HepG2 (cell line): ENCODE data around the gene BAIAP2L1. TPM values are rescaled to one million over a fixed set of nuclear protein-coding genes. Genes with fewer than 3 reads are reported as not detected.

Experiments used
- DR1 ChIP-seq: sonication (generic); formaldehyde crosslinking; IDR thresholded peaks from 2 replicates; pipeline ENCODE4 v1.8.0; 2021; ENCODE audit warnings: mild to moderate bottlenecking, missing genetic modification reagents, inconsistent platforms
- FOXP1 ChIP-seq, 2 experiments: fragments of 450-650 bp in 1 of 2; IDR thresholded peaks; 2 replicates each; pipeline ENCODE4 v1.6.1; 2017 to 2018; ENCODE audit warnings: antibody characterized with exemption in 1 of 2
- KAT7 ChIP-seq: IDR thresholded peaks from 2 replicates; pipeline ENCODE4 v1.6.1; 2018; ENCODE audit warnings: borderline replicate concordance, missing compliant biosample characterization
- MBD4 ChIP-seq: IDR thresholded peaks from 2 replicates; pipeline ENCODE4 v1.6.1; 2012; ENCODE audit warnings: low read length, inconsistent platforms, borderline replicate concordance
- MIER3 ChIP-seq: IDR thresholded peaks from 2 replicates; pipeline ENCODE4 v1.6.1; 2016; ENCODE audit warnings: missing compliant biosample characterization, borderline replicate concordance
- PPARG ChIP-seq: conservative IDR thresholded peaks from 2 replicates; pipeline ENCODE4 v1.6.1; 2016; ENCODE audit warnings: missing biosample characterization, missing genetic modification reagents
- PTBP1 ChIP-seq: fragments of 200-400 bp; formaldehyde crosslinking; IDR thresholded peaks from 2 replicates; pipeline ENCODE4 v1.6.1; 2018; ENCODE audit warnings: low read length, low read depth; ENCODE audit not compliant: poor library complexity, severe bottlenecking
- SAFB2 ChIP-seq: sonication (generic); formaldehyde crosslinking; IDR thresholded peaks from 2 replicates; pipeline ENCODE4 v1.5.1; 2020; ENCODE audit warnings: missing genetic modification reagents, low read depth, mild to moderate bottlenecking, borderline replicate concordance
- TMF1 ChIP-seq: sonication (generic); formaldehyde crosslinking; IDR thresholded peaks from 2 replicates; pipeline ENCODE4 v1.8.1; 2022; ENCODE audit warnings: low read depth, missing genetic modification reagents
- YEATS4 ChIP-seq: sonication (generic); formaldehyde crosslinking; IDR thresholded peaks from 2 replicates; pipeline ENCODE4 v1.4.0; 2020; ENCODE audit warnings: missing genetic modification reagents, borderline replicate concordance
- ZBTB7B ChIP-seq: sonication (generic); formaldehyde crosslinking; IDR thresholded peaks from 2 replicates; pipeline ENCODE4 v1.4.0; 2020; ENCODE audit warnings: missing genetic modification reagents
- ZNF230 ChIP-seq: sonication (generic); formaldehyde crosslinking; IDR thresholded peaks from 2 replicates; pipeline ENCODE4 v1.4.0; 2020; ENCODE audit warnings: mild to moderate bottlenecking, missing genetic modification reagents
- ZNF510 ChIP-seq: sonication (generic); formaldehyde crosslinking; IDR thresholded peaks from 2 replicates; pipeline ENCODE4 v1.4.0; 2020; ENCODE audit warnings: low read depth, mild to moderate bottlenecking, missing genetic modification reagents
- ZNF616 ChIP-seq: sonication (generic); formaldehyde crosslinking; IDR thresholded peaks from 2 replicates; pipeline ENCODE4 v1.5.0; 2020; ENCODE audit warnings: low read depth, mild to moderate bottlenecking, missing genetic modification reagents
- ZNF761 ChIP-seq: sonication (generic); formaldehyde crosslinking; conservative IDR thresholded peaks from 2 replicates; pipeline ENCODE4 v1.4.0; 2020; ENCODE audit warnings: mild to moderate bottlenecking, missing genetic modification reagents
- ZZZ3 ChIP-seq: sonication (generic); formaldehyde crosslinking; IDR thresholded peaks from 2 replicates; pipeline ENCODE4 v1.4.0; 2020; ENCODE audit warnings: missing genetic modification reagents, mild to moderate bottlenecking, borderline replicate concordance
- polyA plus RNA-seq, 8 experiments: library from polyadenylated mRNA; depleted of rRNA in 3 of 8; stranded (reverse) in 7 of 8; unstranded in 1 of 8; fragments of >200 nt; fragmentation: Illumina TruSeq in 4 of 8; extraction: Trizol in 4 of 8; gene quantifications; 2 replicates each; pipeline versions ENCODE4 v1.2.1 to v1.2.3, GENCODE V29; 2011 to 2016; ENCODE audit warnings: low read depth in 4 of 8, missing spikeins in 1 of 8, mixed read lengths in 1 of 8; ENCODE audit not compliant: insufficient read depth in 1 of 8
- total RNA-seq, 5 experiments: library from RNA; depleted of rRNA; stranded (reverse); fragments of >200 nt; fragmentation: Illumina TruSeq; extraction: Trizol; gene quantifications; 2 replicates each; pipeline ENCODE4 v1.2.3, GENCODE V29; 2016; ENCODE audit warnings: low read depth in 1 of 5
- TF ChIP-seq, protein P1 (sequence below): sonication (generic); IDR thresholded peaks from 2 replicates; pipeline ENCODE4 v1.6.1; 2016; ENCODE audit warnings: low read depth, borderline replicate concordance
- TF ChIP-seq, protein P2 (sequence below): sonication (generic); formaldehyde crosslinking; IDR thresholded peaks from 2 replicates; pipeline ENCODE4 v1.5.1; 2020; ENCODE audit warnings: missing genetic modification reagents, mild to moderate bottlenecking, borderline replicate concordance
- TF ChIP-seq, protein P3 (sequence below): sonication (generic); formaldehyde crosslinking; IDR thresholded peaks from 2 replicates; pipeline ENCODE4 v1.4.0; 2020; ENCODE audit warnings: missing genetic modification reagents, borderline replicate concordance
- TF ChIP-seq, protein P4 (sequence below): sonication (generic); formaldehyde crosslinking; IDR thresholded peaks from 2 replicates; pipeline ENCODE4 v1.5.0; 2020; ENCODE audit warnings: missing genetic modification reagents, mild to moderate bottlenecking, borderline replicate concordance
- TF ChIP-seq, protein P5 (sequence below): sonication (generic); formaldehyde crosslinking; IDR thresholded peaks from 2 replicates; pipeline ENCODE4 v1.4.0; 2020; ENCODE audit warnings: mild to moderate bottlenecking, missing genetic modification reagents

The BAIAP2L1 gene
- total and polyA plus RNA-seq, 2 of the 13 experiments (the other 11 are each of a cell fraction or from before 2014, with no cell fraction given): 13.0 to 21.5 TPM

DNA sequence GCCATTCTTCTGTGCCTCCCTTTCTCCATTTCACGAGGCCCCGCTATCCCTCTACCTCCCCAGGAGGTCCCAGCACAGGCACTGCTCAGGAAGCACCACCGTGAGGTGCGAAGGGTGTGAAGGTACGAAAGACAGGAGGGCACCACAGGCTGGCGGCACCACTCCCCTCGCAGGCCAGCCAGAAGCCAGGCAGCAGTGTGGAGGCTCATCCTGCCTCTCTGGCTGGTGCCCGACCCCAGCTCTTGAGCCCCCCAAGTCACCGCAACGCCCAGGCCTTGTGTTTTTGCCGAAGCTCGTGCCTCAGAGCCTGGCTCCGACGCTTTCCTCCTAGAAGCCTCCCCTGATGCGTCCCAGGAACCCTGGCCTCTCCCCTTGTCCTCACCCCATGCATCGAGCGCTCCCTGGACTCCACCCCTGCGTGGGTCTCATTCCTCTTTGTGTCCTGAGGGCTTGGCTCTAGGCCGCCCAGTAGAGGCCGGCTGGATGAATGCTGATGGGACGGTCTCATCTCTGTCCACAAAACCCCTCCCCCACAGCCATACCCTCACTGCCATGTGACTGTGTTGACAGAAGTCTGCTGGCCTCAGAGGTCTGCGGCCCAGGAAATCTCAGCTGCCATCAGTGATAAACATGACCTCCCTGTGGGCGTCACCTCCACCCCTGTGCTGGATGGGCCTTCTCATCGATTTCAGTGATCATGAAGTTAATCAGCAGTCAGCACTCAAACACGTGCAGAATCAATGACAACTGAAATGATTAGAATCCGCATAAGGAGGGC, 100.1 kb downstream of the BAIAP2L1 start (continued):
- TF ChIP-seq FOXP1 (IDR thresholded peaks at IDR 0.05) (peak; percentile 47; the same call in 1 of the 2 replicates), FOXP1 (CRISPR knock-in tag; IDR thresholded peaks at IDR 0.05) (peak; percentile 93), SAFB2 (CRISPR knock-in tag) (no peak), TMF1 (CRISPR knock-in tag) (no peak), ZBTB7B (CRISPR knock-in tag) (no peak), MIER3 (peak; percentile 84; the same call in 1 of the 2 replicates), ZNF230 (no peak), KAT7 (CRISPR knock-in tag) (no peak), PTBP1 (no peak), ZNF616 (CRISPR knock-in tag) (no peak), YEATS4 (CRISPR knock-in tag) (peak; percentile 44; the same call in 1 of the 2 replicates), ZZZ3 (CRISPR knock-in tag) (no peak), PPARG (CRISPR knock-in tag) (0 out of 2 replicates have a peak, but pooled peaks have one; percentile 46), MBD4 (no peak), DR1 (no peak), ZNF510 (CRISPR knock-in tag) (no peak), ZNF761 (CRISPR knock-in tag) (no peak)
- TF ChIP-seq, protein P1, sequence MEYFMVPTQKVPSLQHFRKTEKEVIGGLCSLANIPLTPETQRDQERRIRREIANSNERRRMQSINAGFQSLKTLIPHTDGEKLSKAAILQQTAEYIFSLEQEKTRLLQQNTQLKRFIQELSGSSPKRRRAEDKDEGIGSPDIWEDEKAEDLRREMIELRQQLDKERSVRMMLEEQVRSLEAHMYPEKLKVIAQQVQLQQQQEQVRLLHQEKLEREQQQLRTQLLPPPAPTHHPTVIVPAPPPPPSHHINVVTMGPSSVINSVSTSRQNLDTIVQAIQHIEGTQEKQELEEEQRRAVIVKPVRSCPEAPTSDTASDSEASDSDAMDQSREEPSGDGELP: peak; percentile 89
- TF ChIP-seq, protein P2, sequence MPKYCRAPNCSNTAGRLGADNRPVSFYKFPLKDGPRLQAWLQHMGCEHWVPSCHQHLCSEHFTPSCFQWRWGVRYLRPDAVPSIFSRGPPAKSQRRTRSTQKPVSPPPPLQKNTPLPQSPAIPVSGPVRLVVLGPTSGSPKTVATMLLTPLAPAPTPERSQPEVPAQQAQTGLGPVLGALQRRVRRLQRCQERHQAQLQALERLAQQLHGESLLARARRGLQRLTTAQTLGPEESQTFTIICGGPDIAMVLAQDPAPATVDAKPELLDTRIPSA (CRISPR knock-in tag): no peak
- TF ChIP-seq, protein P3, sequence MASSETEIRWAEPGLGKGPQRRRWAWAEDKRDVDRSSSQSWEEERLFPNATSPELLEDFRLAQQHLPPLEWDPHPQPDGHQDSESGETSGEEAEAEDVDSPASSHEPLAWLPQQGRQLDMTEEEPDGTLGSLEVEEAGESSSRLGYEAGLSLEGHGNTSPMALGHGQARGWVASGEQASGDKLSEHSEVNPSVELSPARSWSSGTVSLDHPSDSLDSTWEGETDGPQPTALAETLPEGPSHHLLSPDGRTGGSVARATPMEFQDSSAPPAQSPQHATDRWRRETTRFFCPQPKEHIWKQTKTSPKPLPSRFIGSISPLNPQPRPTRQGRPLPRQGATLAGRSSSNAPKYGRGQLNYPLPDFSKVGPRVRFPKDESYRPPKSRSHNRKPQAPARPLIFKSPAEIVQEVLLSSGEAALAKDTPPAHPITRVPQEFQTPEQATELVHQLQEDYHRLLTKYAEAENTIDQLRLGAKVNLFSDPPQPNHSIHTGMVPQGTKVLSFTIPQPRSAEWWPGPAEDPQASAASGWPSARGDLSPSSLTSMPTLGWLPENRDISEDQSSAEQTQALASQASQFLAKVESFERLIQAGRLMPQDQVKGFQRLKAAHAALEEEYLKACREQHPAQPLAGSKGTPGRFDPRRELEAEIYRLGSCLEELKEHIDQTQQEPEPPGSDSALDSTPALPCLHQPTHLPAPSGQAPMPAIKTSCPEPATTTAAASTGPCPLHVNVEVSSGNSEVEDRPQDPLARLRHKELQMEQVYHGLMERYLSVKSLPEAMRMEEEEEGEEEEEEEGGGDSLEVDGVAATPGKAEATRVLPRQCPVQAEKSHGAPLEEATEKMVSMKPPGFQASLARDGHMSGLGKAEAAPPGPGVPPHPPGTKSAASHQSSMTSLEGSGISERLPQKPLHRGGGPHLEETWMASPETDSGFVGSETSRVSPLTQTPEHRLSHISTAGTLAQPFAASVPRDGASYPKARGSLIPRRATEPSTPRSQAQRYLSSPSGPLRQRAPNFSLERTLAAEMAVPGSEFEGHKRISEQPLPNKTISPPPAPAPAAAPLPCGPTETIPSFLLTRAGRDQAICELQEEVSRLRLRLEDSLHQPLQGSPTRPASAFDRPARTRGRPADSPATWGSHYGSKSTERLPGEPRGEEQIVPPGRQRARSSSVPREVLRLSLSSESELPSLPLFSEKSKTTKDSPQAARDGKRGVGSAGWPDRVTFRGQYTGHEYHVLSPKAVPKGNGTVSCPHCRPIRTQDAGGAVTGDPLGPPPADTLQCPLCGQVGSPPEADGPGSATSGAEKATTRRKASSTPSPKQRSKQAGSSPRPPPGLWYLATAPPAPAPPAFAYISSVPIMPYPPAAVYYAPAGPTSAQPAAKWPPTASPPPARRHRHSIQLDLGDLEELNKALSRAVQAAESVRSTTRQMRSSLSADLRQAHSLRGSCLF (CRISPR knock-in tag): no peak
- TF ChIP-seq, protein P4, sequence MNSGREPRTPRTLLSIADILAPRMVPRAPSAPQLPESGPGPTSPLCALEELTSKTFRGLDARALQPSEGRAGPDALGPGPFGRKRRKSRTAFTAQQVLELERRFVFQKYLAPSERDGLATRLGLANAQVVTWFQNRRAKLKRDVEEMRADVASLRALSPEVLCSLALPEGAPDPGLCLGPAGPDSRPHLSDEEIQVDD (CRISPR knock-in tag): no peak
- TF ChIP-seq, protein P5, sequence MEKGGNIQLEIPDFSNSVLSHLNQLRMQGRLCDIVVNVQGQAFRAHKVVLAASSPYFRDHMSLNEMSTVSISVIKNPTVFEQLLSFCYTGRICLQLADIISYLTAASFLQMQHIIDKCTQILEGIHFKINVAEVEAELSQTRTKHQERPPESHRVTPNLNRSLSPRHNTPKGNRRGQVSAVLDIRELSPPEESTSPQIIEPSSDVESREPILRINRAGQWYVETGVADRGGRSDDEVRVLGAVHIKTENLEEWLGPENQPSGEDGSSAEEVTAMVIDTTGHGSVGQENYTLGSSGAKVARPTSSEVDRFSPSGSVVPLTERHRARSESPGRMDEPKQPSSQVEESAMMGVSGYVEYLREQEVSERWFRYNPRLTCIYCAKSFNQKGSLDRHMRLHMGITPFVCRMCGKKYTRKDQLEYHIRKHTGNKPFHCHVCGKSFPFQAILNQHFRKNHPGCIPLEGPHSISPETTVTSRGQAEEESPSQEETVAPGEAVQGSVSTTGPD (CRISPR knock-in tag): no peak
